H1 (cell line): Measurements from ENCODE around the gene UBTD1. TPM values are rescaled to one million over a fixed set of nuclear protein-coding genes. Genes with fewer than 3 reads are reported as not detected.

Source experiments
- CTCF ChIA-PET: fragments of 300-600 bp; sonication (Branson Sonifier 250); formaldehyde crosslinking; loops from one replicate; lab custom pipeline; 2021; ENCODE audit not compliant: partially characterized antibody; lab: Charles Lee
- POLR2A ChIA-PET: fragments of 300-600 bp; sonication (Branson Sonifier 250); formaldehyde crosslinking; loops from one replicate; lab custom pipeline; 2021; ENCODE audit warnings: inconsistent platforms; ENCODE audit not compliant: partially characterized antibody; lab: Charles Lee
- DNase-seq, 2 experiments: peaks; one replicate each; pipeline versions ENCODE4 v3.0.0 to v3.0.0-alpha.2; 2010 to 2022; ENCODE audit warnings: low spot score in 2 of 2, low read depth in 1 of 2, mixed read lengths in 1 of 2
- FAIRE-seq: peaks from 2 replicates; lab custom pipeline; 2011; peaks lifted over from hg19 to GRCh38; lab: Jason Lieb, UNC
- H2AFZ ChIP-seq: 2 replicates; pipeline ENCODE4 v1.8.1; 2012; ENCODE audit warnings: low read length, inconsistent platforms
- H2AK5ac ChIP-seq: 2 replicates; pipeline ENCODE4 v1.6.1; 2013; ENCODE audit warnings: low read depth, low read length
- H2BK120ac ChIP-seq: replicated peaks from 2 replicates; pipeline ENCODE3; 2013; ENCODE audit warnings: low read depth, low read length, inconsistent platforms
- H2BK12ac ChIP-seq: 2 replicates; pipeline ENCODE4 v1.6.1; 2013; ENCODE audit warnings: low read depth, low read length
- H2BK15ac ChIP-seq: 2 replicates; pipeline ENCODE4 v1.6.1; 2013; ENCODE audit warnings: low read length
- H2BK20ac ChIP-seq: 2 replicates; pipeline ENCODE4 v1.6.1; 2013; ENCODE audit warnings: low read length
- H2BK5ac ChIP-seq: 2 replicates; pipeline ENCODE4 v1.6.1; 2013; ENCODE audit warnings: low read depth, low read length
- H3K14ac ChIP-seq: 2 replicates; pipeline ENCODE4 v1.6.1; 2013; ENCODE audit warnings: inconsistent platforms; ENCODE audit not compliant: insufficient read length
- H3K18ac ChIP-seq: 2 replicates; pipeline ENCODE4 v1.6.1; 2013; ENCODE audit warnings: low read length; ENCODE audit errors: extremely low read depth
- H3K23ac ChIP-seq: 2 replicates; pipeline ENCODE4 v1.6.1; 2013; ENCODE audit warnings: inconsistent platforms; ENCODE audit not compliant: insufficient read length
- H3K23me2 ChIP-seq: 2 replicates; pipeline ENCODE4 v1.6.1; 2013; ENCODE audit warnings: low read depth, low read length
- H3K27ac ChIP-seq: 2 replicates; pipeline ENCODE4 v1.6.1; 2011; ENCODE audit warnings: low read depth, low read length, inconsistent platforms
- H3K27me3 ChIP-seq, 4 experiments: replicated peaks in 1 of 4; 1 replicate in 1 of 4; 2 replicates in 3 of 4; pipeline versions ENCODE4 v1.6.1 to v1.8.1; 2011 to 2013; ENCODE audit warnings: low read length in 3 of 4, mild to moderate bottlenecking in 3 of 4, inconsistent platforms in 2 of 4, mixed read lengths in 2 of 4, moderate library complexity in 1 of 4; ENCODE audit not compliant: control insufficient read depth in 3 of 4, insufficient read depth in 3 of 4; ENCODE audit errors: extremely low read depth in 1 of 4
- H3K36me3 ChIP-seq, 4 experiments: 2 replicates each; pipeline versions ENCODE4 v1.6.1 to v1.8.1; 2011 to 2013; ENCODE audit warnings: mild to moderate bottlenecking in 4 of 4, low read length in 3 of 4, moderate library complexity in 2 of 4, control low read depth in 1 of 4, inconsistent platforms in 1 of 4; ENCODE audit not compliant: insufficient read depth in 4 of 4, control insufficient read depth in 2 of 4
- H3K4ac ChIP-seq: replicated peaks from 2 replicates; pipeline ENCODE3; 2013; ENCODE audit warnings: low read length, low read depth, mixed read lengths, inconsistent platforms; ENCODE audit not compliant: insufficient read length
- H3K4me1 ChIP-seq, 4 experiments: replicated peaks in 1 of 4; 1 replicate in 1 of 4; 2 replicates in 3 of 4; pipeline versions ENCODE4 v1.6.1 to v1.8.1; 2011 to 2013; ENCODE audit warnings: low read length in 3 of 4, inconsistent platforms in 2 of 4, mixed read lengths in 1 of 4; ENCODE audit not compliant: insufficient read depth in 4 of 4, control insufficient read depth in 3 of 4
- H3K4me2 ChIP-seq, 2 experiments: 2 replicates each; pipeline versions ENCODE4 v1.6.1 to v1.8.1; 2011 to 2013; ENCODE audit warnings: low read depth in 2 of 2, low read length in 2 of 2, control low read depth in 1 of 2, inconsistent platforms in 1 of 2, mild to moderate bottlenecking in 1 of 2; ENCODE audit not compliant: insufficient read depth in 1 of 2
- H3K4me3 ChIP-seq, 4 experiments: fragments of 200-600, 300-600 bp in 1 of 4; sonication (generic), shearing (Covaris generic), sonication (Bioruptor Twin) in 1 of 4; 2 replicates each; pipeline versions ENCODE4 v1.5.1 to v1.8.1; 2011 to 2016; ENCODE audit warnings: low read length in 4 of 4, low read depth in 3 of 4, control low read depth in 2 of 4, inconsistent platforms in 2 of 4, mild to moderate bottlenecking in 2 of 4, mixed read lengths in 1 of 4, moderate library complexity in 1 of 4; ENCODE audit not compliant: insufficient read depth in 2 of 4; ENCODE audit errors: extremely low read depth in 1 of 4
- H3K56ac ChIP-seq: replicated peaks from 2 replicates; pipeline ENCODE3; 2013; ENCODE audit warnings: low read depth, mild to moderate bottlenecking, mixed read lengths, low read length, inconsistent platforms; ENCODE audit not compliant: insufficient read length
- H3K79me1 ChIP-seq: 2 replicates; pipeline ENCODE4 v1.6.1; 2013; ENCODE audit warnings: low read depth, low read length, control low read depth
- H3K79me2 ChIP-seq, 2 experiments: 2 replicates each; pipeline versions ENCODE4 v1.6.1 to v1.8.1; 2012 to 2013; ENCODE audit warnings: low read length in 2 of 2, mild to moderate bottlenecking in 2 of 2, inconsistent platforms in 1 of 2; ENCODE audit not compliant: insufficient read depth in 2 of 2, control insufficient read depth in 1 of 2
- H3K9ac ChIP-seq, 4 experiments: replicated peaks in 1 of 4; 1 replicate in 1 of 4; 2 replicates in 3 of 4; pipeline versions ENCODE4 v1.6.1 to v1.8.1; 2011 to 2013; ENCODE audit warnings: low read depth in 3 of 4, low read length in 3 of 4, control low read depth in 2 of 4, mild to moderate bottlenecking in 2 of 4, moderate library complexity in 2 of 4, inconsistent platforms in 1 of 4; ENCODE audit errors: extremely low read depth in 1 of 4
- H3K9me3 ChIP-seq, 2 experiments: 2 replicates each; pipeline versions ENCODE4 v1.6.1 to v1.8.1; 2012 to 2013; ENCODE audit warnings: mild to moderate bottlenecking in 2 of 2, moderate library complexity in 2 of 2, control low read depth in 1 of 2, inconsistent platforms in 1 of 2, low read depth in 1 of 2, low read length in 1 of 2, mixed read lengths in 1 of 2; ENCODE audit not compliant: insufficient read depth in 2 of 2
- H4K20me1 ChIP-seq, 2 experiments: replicated peaks in 1 of 2; 2 replicates each; pipeline versions ENCODE3 to v1.8.1; 2011 to 2013; ENCODE audit warnings: inconsistent platforms in 2 of 2, low read length in 2 of 2, mild to moderate bottlenecking in 1 of 2; ENCODE audit not compliant: insufficient read depth in 2 of 2, control insufficient read depth in 1 of 2
- H4K5ac ChIP-seq: 2 replicates; pipeline ENCODE4 v1.6.1; 2013; ENCODE audit warnings: low read length, low read depth, mixed read lengths, inconsistent platforms; ENCODE audit not compliant: insufficient read length
- H4K8ac ChIP-seq: 2 replicates; pipeline ENCODE4 v1.8.0; 2013; ENCODE audit warnings: mild to moderate bottlenecking, moderate library complexity, low read length, inconsistent platforms; ENCODE audit not compliant: insufficient read depth; ENCODE audit errors: extremely low read depth
- H4K91ac ChIP-seq: replicated peaks from 2 replicates; pipeline ENCODE3; 2013; ENCODE audit warnings: low read length, mixed read lengths, inconsistent platforms; ENCODE audit not compliant: insufficient read length
- JUND ChIP-seq: IDR thresholded peaks from 2 replicates; pipeline ENCODE4 v1.6.1; 2011; ENCODE audit warnings: mild to moderate bottlenecking, improper control_type of control experiment, low read length
- SP4 ChIP-seq: IDR thresholded peaks from 2 replicates; pipeline ENCODE4 v1.6.1; 2012; ENCODE audit warnings: low read length, inconsistent platforms
- TAF7 ChIP-seq: optimal IDR thresholded peaks from 2 replicates; pipeline ENCODE3; 2011; ENCODE audit warnings: low read depth, mild to moderate bottlenecking, inconsistent platforms, low read length, moderate library complexity, borderline replicate concordance
- WGBS, 2 experiments: shearing (Covaris generic) in 1 of 2; methylation state at CpG; one replicate each; pipeline versions ENCODE4 v1.1.6 to v1.1.7; 2013 to 2015; ENCODE audit warnings: low lambda C conversion rate in 2 of 2, mixed read lengths in 2 of 2, inconsistent platforms in 1 of 2, low coverage in 1 of 2, missing lambda C conversion rate in 1 of 2; ENCODE audit not compliant: insufficient replicate concordance in 2 of 2, insufficient coverage in 1 of 2, insufficient read length in 1 of 2; ENCODE audit errors: extremely low coverage in 1 of 2, missing lambda C conversion rate in 1 of 2; 5-methylcytosine and 5-hydroxymethylcytosine counted together
- polyA plus RNA-seq, 7 experiments: library from polyadenylated mRNA; depleted of rRNA in 3 of 7; stranded (reverse) in 5 of 7; unstranded in 2 of 7; fragments of >200 nt in 5 of 7; fragments of 200-250 nt in 2 of 7; gene quantifications; 1 replicate in 5 of 7; 2 replicates in 1 of 7; 4 replicates in 1 of 7; pipeline versions ENCODE4 v1.2.1 to v1.2.3, GENCODE V29; 2011 to 2013; ENCODE audit warnings: missing spikeins in 2 of 7, mixed read lengths in 2 of 7
- total RNA-seq: library from RNA; stranded (reverse); fragmentation: NEBNext Ultra II Directional; extraction: Animal tissue kit (Norgen Biotek cat#: 25700); gene quantifications from 2 replicates; pipeline ENCODE4 v1.2.1, GENCODE V29; 2021
- TF ChIP-seq, protein P1 (sequence below): IDR thresholded peaks from 2 replicates; pipeline ENCODE4 v1.6.1; 2011; ENCODE audit warnings: low read length, improper control_type of control experiment

Gene UBTD1
- total and polyA plus RNA-seq, 2 of the 8 experiments (the other 6 are each of a cell fraction or from before 2014, with no cell fraction given): 22.3 to 36.2 TPM

DNA sequence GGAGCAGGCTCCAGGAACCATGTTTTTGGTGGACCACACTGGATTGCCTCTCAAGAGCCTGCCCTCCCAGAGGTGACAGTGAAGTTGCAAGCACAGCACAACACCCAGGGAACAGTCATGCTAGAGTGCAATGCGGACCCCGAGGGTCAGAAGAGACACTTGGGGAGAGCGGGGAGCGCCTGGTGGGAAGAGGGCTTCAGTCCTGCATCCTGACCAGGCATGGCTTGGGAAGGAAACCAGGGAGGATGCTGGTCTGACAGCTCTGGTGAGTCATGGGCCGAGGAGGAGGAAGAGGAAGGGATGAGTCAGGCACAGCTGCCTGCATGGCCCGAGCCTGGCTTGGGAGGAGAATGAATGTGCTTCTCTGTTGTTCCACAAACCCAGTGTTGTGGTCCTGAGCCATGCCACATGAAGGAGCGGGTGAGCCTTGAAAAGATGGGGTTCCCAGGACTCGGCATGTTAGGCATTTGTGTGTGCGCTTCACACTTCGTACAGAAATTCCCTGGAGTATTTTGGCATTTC, 44.4 kb downstream of the UBTD1 start:
- POLR2A ChIA-PET: interaction anchor here (2.0 kb wide), 1 partner anchor 9 kb away, joined by 8 read pairs; no protein-coding TSS in a partner anchor

More for the DNA sequence above, 44.4 kb downstream of the UBTD1 start:
- 0 out of 2 replicates have a peak overlapping the region, but pooled peaks have one; percentile 40 for H2BK15ac ChIP-seq
- H3K4me3 ChIP-seq: no peak overlapping the region
- no peak overlapping the region for H3K9ac ChIP-seq
- peak overlapping the region; percentile 95; the same call in 1 of the 2 replicates for H2BK12ac ChIP-seq
- no peaks in the 10 kb centered on the region for H3K9me3 ChIP-seq
- peak overlapping the region; percentile 81 for H2BK5ac ChIP-seq
- peaks cover 4% of the 10 kb centered on the region for H3K79me1 ChIP-seq
- H3K23me2 ChIP-seq: no peaks in the 10 kb centered on the region
- peak overlapping the region; percentile 32; the same call in 1 of the 2 replicates for H3K18ac ChIP-seq
- H3K79me2 ChIP-seq: peaks cover 0 to 6% of the 10 kb centered on the region in 2 experiments; a peak in 1 of 4 replicates
- H4K20me1 ChIP-seq: no peaks in the 10 kb centered on the region
- no peak overlapping the region for H3K4me2 ChIP-seq
- no peaks in the 10 kb centered on the region for H3K36me3 ChIP-seq
- no peak overlapping the region for H2AFZ ChIP-seq
- WGBS, 2 experiments: 93% methylated on average over 10 of the region's 10 CpGs; no CpG with 5 or more reads in 1 of the 2 experiments
- H2AK5ac ChIP-seq: peak overlapping the region; percentile 97
- H3K4ac ChIP-seq: no peak overlapping the region
- CTCF ChIA-PET: interaction anchor here (1.1 to 14.7 kb wide), 8 partner anchors 10 to 124 kb away, joined by 3 to 388 read pairs (median 10); no protein-coding TSS in a partner anchor
- no peaks in the 10 kb centered on the region for H3K27me3 ChIP-seq
- H2BK20ac ChIP-seq: peak overlapping the region; percentile 61; the same call in 1 of the 2 replicates
- H4K8ac ChIP-seq: no peak overlapping the region
- H2BK120ac ChIP-seq: no peak overlapping the region
- peak; percentile 43; the same call in 1 of the 2 replicates for TF ChIP-seq JUND
- TF ChIP-seq, protein P1, sequence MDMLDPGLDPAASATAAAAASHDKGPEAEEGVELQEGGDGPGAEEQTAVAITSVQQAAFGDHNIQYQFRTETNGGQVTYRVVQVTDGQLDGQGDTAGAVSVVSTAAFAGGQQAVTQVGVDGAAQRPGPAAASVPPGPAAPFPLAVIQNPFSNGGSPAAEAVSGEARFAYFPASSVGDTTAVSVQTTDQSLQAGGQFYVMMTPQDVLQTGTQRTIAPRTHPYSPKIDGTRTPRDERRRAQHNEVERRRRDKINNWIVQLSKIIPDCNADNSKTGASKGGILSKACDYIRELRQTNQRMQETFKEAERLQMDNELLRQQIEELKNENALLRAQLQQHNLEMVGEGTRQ: no peak
- no peak for TF ChIP-seq SP4
- no peak for TF ChIP-seq TAF7
- H3K27ac ChIP-seq: no peak overlapping the region
- H4K5ac ChIP-seq: no peak overlapping the region
- H3K4me1 ChIP-seq: peaks cover 0 to 21% (median 8%) of the 10 kb centered on the region in 4 experiments; a peak in 6 of 7 replicates
- FAIRE-seq: no peak
- H3K56ac ChIP-seq: no peak overlapping the region
- no peak overlapping the region for H3K23ac ChIP-seq
- no peak overlapping the region for H4K91ac ChIP-seq
- DNase-seq: no peak
- H3K14ac ChIP-seq: no peak overlapping the region
